Osteocyte (in vitro differentiated cells): ENCODE data around the gene MEF2D. TPM values are rescaled to one million over a fixed set of nuclear protein-coding genes. Genes with fewer than 3 reads are reported as not detected.
A peak's percentile ranks its signal among the peaks of the same experiment; 100 is the strongest.

Experiments
- DNase-seq: peaks from one replicate; pipeline ENCODE4 v3.0.0; 2021; ENCODE audit warnings: mixed read lengths; ENCODE audit not compliant: unreplicated experiment; ENCODE audit errors: extremely low spot score
- H3K27ac Mint-ChIP-seq: one replicate; pipeline ENCODE4 v1.8.0; 2021; ENCODE audit warnings: mild to moderate bottlenecking, mixed read lengths; ENCODE audit not compliant: unreplicated experiment
- H3K27me3 Mint-ChIP-seq: one replicate; pipeline ENCODE4 v1.8.0; 2021; ENCODE audit warnings: mixed read lengths; ENCODE audit not compliant: unreplicated experiment
- H3K36me3 Mint-ChIP-seq: one replicate; pipeline ENCODE4 v1.8.0; 2021; ENCODE audit warnings: mixed read lengths; ENCODE audit not compliant: unreplicated experiment
- H3K4me1 Mint-ChIP-seq: one replicate; pipeline ENCODE4 v1.8.0; 2021; ENCODE audit warnings: mixed read lengths; ENCODE audit not compliant: unreplicated experiment
- H3K4me3 Mint-ChIP-seq: one replicate; pipeline ENCODE4 v1.8.0; 2021; ENCODE audit warnings: mild to moderate bottlenecking, moderate library complexity, mixed read lengths; ENCODE audit not compliant: unreplicated experiment
- H3K9me3 Mint-ChIP-seq: one replicate; pipeline ENCODE4 v1.8.0; 2021; ENCODE audit warnings: mixed read lengths; ENCODE audit not compliant: unreplicated experiment
- total RNA-seq: library from RNA; stranded (reverse); gene quantifications from 2 replicates; pipeline ENCODE4 v1.2.1, GENCODE V29; 2021
- TF ChIP-seq, protein P1 (sequence below): fragments of 200-600 bp; sonication (generic); IDR thresholded peaks from 2 replicates; pipeline ENCODE4 v1.5.0; 2021; ENCODE audit warnings: antibody characterized with exemption, mild to moderate bottlenecking, moderate library complexity

Gene MEF2D
- total RNA-seq, 1 donor from 2014 or later: 45.8 TPM

DNA sequence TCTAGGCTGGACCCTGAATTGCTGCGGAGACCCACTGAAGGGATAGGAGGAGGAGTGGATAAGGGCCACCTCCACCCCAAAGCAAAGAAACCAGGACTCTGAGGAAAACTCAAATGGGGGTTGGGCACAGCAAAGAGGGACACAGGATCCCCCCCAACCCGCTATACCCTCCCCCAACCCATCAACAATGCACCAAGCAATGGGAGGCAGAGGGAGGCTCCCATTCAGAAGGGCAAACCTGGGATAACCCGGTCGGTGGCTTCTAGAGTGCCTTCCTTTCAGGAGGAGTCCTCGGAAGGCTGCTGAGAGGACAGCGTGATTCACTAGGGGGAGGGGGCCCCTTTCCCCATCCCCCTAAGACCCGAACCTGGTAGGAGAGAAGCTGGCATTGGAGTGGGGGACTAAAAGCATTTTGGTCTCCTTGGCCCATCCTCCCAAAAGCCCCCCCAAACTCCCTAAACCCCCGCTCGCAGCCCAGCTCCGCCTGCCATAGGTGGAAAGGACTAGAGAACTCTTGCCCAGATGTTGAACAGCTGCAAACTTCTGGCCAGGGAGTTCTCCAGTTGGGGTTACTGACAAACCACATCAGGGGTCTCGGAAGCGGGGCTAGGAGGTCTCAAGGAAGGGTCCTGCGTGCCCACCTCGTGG lies 1.3 kb downstream of the MEF2D start:
- H3K4me3 Mint-ChIP-seq: peak overlapping the region; percentile 86
- H3K4me1 Mint-ChIP-seq: peaks cover 67% of the 10 kb centered on the region
- no peak for DNase-seq
- H3K36me3 Mint-ChIP-seq: peaks cover 8% of the 10 kb centered on the region
- H3K27me3 Mint-ChIP-seq: no peaks in the 10 kb centered on the region
- TF ChIP-seq, protein P1, sequence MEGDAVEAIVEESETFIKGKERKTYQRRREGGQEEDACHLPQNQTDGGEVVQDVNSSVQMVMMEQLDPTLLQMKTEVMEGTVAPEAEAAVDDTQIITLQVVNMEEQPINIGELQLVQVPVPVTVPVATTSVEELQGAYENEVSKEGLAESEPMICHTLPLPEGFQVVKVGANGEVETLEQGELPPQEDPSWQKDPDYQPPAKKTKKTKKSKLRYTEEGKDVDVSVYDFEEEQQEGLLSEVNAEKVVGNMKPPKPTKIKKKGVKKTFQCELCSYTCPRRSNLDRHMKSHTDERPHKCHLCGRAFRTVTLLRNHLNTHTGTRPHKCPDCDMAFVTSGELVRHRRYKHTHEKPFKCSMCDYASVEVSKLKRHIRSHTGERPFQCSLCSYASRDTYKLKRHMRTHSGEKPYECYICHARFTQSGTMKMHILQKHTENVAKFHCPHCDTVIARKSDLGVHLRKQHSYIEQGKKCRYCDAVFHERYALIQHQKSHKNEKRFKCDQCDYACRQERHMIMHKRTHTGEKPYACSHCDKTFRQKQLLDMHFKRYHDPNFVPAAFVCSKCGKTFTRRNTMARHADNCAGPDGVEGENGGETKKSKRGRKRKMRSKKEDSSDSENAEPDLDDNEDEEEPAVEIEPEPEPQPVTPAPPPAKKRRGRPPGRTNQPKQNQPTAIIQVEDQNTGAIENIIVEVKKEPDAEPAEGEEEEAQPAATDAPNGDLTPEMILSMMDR: no peak
- no peaks in the 10 kb centered on the region for H3K9me3 Mint-ChIP-seq
- peak overlapping the region; percentile 65 for H3K27ac Mint-ChIP-seq

DNA sequence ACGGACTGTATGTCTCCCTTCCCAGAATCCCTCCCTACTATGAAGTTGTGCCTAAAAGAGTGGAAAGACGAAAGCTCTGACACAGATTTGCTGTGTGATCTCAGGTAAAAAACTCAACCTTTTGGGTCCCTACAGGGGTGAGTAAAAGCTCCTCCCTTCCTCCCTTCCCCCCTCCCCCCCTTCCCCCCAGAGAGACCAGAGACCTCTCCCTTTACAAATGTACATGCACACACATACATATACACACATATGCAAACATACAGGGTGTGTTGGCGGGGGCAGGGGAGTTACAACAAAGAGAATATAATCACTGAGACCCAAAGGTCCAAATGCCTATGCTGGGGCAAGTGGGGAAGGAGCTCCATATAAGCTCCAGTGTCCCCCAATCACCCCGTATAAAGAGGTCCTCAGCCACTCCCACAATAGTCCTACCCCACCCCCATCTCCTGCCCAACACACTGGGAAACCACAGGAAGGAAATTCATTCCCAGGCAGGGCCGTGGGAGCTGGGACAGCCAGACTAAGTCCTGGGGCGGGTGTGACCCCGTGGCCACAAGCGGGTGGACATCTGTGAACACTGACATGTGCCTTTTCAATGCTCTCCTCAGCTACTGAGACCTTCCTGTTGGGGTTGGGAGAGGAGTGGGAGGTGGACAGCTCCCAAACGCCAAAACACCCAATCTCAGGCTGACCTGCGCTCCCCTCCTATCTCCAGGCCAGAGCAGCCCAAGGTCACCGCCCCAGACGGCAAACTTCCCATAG lies 2.0 kb downstream of the MEF2D start:
- Mint-ChIP-seq H3K36me3 (peaks cover 8% of the 10 kb centered on the region), H3K27ac (peak overlapping the region; percentile 65), H3K27me3 (no peaks in the 10 kb centered on the region), H3K4me3 (peak overlapping the region; percentile 86), H3K4me1 (peaks cover 62% of the 10 kb centered on the region), H3K9me3 (no peaks in the 10 kb centered on the region)
- TF ChIP-seq, protein P1: no peak
- DNase-seq: no peak

DNA sequence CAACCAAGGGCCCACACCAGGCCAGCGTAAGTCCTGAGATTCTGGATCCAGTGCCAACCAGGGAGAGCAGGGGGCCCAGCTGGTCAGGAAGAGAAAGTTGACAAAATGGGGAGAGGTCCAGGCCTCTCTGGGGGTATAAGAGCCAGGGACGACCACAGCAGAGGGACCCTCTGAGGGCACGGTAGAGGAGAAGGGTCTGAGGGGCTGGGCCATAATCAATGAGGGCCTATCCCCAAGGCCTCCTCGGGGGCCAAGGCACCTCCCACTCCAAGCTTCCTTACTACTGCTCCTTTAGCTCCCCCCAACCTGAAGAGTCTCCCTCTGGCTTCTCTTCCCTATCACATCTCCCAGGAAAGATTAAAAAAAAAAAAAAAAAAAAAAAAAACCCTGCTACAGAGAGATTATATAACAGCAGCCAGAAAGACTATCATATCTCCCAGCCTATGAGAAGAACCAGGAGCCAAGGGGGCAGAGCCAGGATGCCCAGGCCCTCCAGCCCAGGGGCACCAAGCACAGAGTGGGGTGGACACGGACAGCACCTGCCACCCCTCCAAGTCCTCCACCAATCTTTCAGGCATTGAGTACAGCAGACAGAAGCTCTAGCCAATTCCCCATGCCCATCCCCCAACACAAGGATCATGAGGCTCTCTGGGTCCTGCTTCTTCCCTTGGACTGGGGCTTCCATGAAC lies 2.7 kb downstream of the MEF2D start:
- peaks cover 8% of the 10 kb centered on the region for H3K36me3 Mint-ChIP-seq
- H3K4me3 Mint-ChIP-seq: peak overlapping the region; percentile 68
- peaks cover 56% of the 10 kb centered on the region for H3K4me1 Mint-ChIP-seq
- H3K27ac Mint-ChIP-seq: no peak overlapping the region
- TF ChIP-seq, protein P1: no peak
- no peak for DNase-seq
- no peaks in the 10 kb centered on the region for H3K9me3 Mint-ChIP-seq
- no peaks in the 10 kb centered on the region for H3K27me3 Mint-ChIP-seq

DNA sequence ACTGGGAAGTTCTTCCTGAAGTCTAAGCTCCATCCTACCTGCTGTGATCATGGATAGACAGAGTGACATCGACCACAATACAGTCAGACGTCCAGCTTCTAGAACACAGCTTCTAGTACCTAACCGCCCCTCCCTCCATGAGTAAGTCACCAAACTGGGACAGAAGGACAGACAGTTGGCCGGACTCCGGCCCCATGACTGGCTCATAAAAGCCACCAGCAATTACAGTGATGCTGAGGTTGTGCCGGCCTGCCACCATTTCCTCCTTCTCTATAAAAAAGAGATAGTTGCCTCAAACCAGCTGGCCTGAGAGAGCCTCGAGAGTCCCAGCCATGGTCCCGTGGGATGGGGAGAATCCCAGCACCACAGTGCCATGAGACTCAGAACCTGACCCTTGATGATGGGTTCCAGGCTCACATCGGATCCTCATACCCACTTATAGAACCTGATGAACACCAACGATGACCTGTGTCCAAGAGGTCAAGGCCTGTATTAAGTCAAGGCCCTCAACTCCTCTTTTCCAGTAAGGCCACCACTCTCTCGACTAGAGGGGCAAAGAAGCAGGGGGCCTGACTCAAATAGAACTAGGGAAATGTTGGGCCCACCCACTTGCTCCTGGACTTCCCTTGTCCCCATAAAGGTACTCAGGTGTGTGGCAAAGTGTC lies 3.4 kb downstream of the MEF2D start:
- TF ChIP-seq, protein P1: no peak
- Mint-ChIP-seq H3K4me1 (peaks cover 56% of the 10 kb centered on the region), H3K4me3 (peak overlapping the region; percentile 68), H3K36me3 (peaks cover 11% of the 10 kb centered on the region), H3K9me3 (no peaks in the 10 kb centered on the region), H3K27me3 (no peaks in the 10 kb centered on the region), H3K27ac (peak overlapping the region; percentile 32)
- no peak for DNase-seq
